AG04450 (cell line): ENCODE measurements around the gene OGA. TPM values are rescaled to one million over a fixed set of nuclear protein-coding genes. Genes with fewer than 3 reads are reported as not detected.

ENCODE experiments used
- polyA plus RNA-seq: library from polyadenylated mRNA; depleted of rRNA; stranded (reverse); fragments of >200 nt; gene quantifications from 2 replicates; pipeline ENCODE4 v1.2.3, GENCODE V29; 2011; rRNA removed

Gene OGA
- polyA plus RNA-seq, 1 experiment = 82.6 TPM

Other genes with a start within 250 kb of the OGA start
- 14.8 and 16.4 TPM in 2 replicates for gene POLL, start 230.2 kb downstream of the OGA start, polyA plus RNA-seq
- gene DPCD, start 230.1 kb downstream of the OGA start, polyA plus RNA-seq = 49.7 and 51.1 TPM in 2 replicates
- 18.3 TPM in 2 replicates for gene FBXW4, start 123.3 kb downstream of the OGA start, polyA plus RNA-seq
- gene FGF8, start 42.3 kb downstream of the OGA start, polyA plus RNA-seq = not detected in 2 replicates
- gene NPM3, start 35.0 kb downstream of the OGA start, polyA plus RNA-seq = 31.5 and 41.5 TPM in 2 replicates
- 0.40 and 0.61 TPM in 2 replicates for gene KCNIP2, start 25.4 kb upstream of the OGA start, polyA plus RNA-seq
- 19.5 and 19.8 TPM in 2 replicates for gene ARMH3, start 237.7 kb upstream of the OGA start, polyA plus RNA-seq
- gene HPS6, start 246.9 kb upstream of the OGA start, polyA plus RNA-seq = 6.4 and 9.0 TPM in 2 replicates